Measurements from ENCODE around the gene GCAT. TPM values are rescaled to one million over a fixed set of nuclear protein-coding genes. Genes with fewer than 3 reads are reported as not detected.

The GCAT gene
- total and polyA plus RNA-seq, 9 of the 15 experiments (the other 6 are each of a cell fraction or from before 2014, with no cell fraction given): 1.9 to 69.9 (median 26.4) TPM

GRCh38 chr22:37774728-37775127, 33.0 kb upstream of the GCAT start:
- H3K4me2 ChIP-seq (ENCODE audit: insufficient read depth, low read length): no peak overlapping the region
- H3K79me2 ChIP-seq (ENCODE audit: control insufficient read depth, insufficient read depth, low read length): no peaks in the 10 kb centered on the region
- H3K9me3 ChIP-seq (replicated peaks; ENCODE audit: control insufficient read depth, insufficient read depth, low read depth, low read length): no peaks in the 10 kb centered on the region
- no peaks in the 10 kb centered on the region for H3K36me3 ChIP-seq (ENCODE audit: control insufficient read depth, insufficient read depth, low read length)
- TF ChIP-seq XRCC3 (IDR thresholded peaks at IDR 0.05) (no peak), ESRRA (IDR thresholded peaks at IDR 0.05; ENCODE audit: borderline replicate concordance, low read depth) (peak; percentile 78), BCOR (IDR thresholded peaks at IDR 0.05) (peak; percentile 31; the same call in 1 of the 2 replicates), RBM25 (IDR thresholded peaks at IDR 0.05; ENCODE audit: low read depth, low read length, severe bottlenecking) (peak; percentile 63)
- 65% methylated on average over 3 of the region's 3 CpGs for WGBS (ENCODE audit: insufficient coverage, low coverage, missing lambda C conversion rate)
- H3K4me1 ChIP-seq (replicated peaks in 1 of 2; ENCODE audit: control insufficient read depth in 2 of 2, insufficient read depth in 2 of 2, low read length in 2 of 2): peaks cover 5 to 7% of the 10 kb centered on the region in 2 experiments; a peak in 3 of 5 replicates
- H3K9ac ChIP-seq (ENCODE audit: insufficient read depth in 1 of 2, low read depth in 2 of 2, low read length in 2 of 2): no peak overlapping the region
- in situ Hi-C loops (cut with MboI): no loop called here
- intact Hi-C loops (cut with micrococcal nuclease): no loop called here
- no peak overlapping the region for H3K4me3 ChIP-seq
- no TSS peak for BruUV-seq (replicated peaks)
- FAIRE-seq: no peak
- POLR2A ChIA-PET: no interaction called here
- H2AFZ ChIP-seq (ENCODE audit: low read depth, low read length): no peak overlapping the region
- no peak overlapping the region for H3K27ac ChIP-seq (ENCODE audit: extremely low read depth, low read depth, low read length)
- no peaks in the 10 kb centered on the region for H3K9me1 ChIP-seq (ENCODE audit: control insufficient read depth, insufficient read depth, low read length)
- DNase-seq (ENCODE audit: extremely low read depth in 1 of 4, low spot score in 3 of 4): no peak
- ATAC-seq: no peak
- H3K27me3 ChIP-seq (ENCODE audit: control insufficient read depth in 2 of 2, insufficient read depth in 2 of 2, low read length in 2 of 2): no peaks in the 10 kb centered on the region
- H4K20me1 ChIP-seq (replicated peaks; ENCODE audit: control insufficient read depth, insufficient read depth, low read length): no peaks in the 10 kb centered on the region
- CTCF ChIA-PET (ENCODE audit: low intra/inter-chr PET ratio): no interaction called here

GRCh38 chr22:37775785-37776638, 31.7 kb upstream of the GCAT start:
- no peaks in the 10 kb centered on the region for H3K79me2 ChIP-seq (ENCODE audit: control insufficient read depth, insufficient read depth, low read length)
- H4K20me1 ChIP-seq (replicated peaks; ENCODE audit: control insufficient read depth, insufficient read depth, low read length): no peaks in the 10 kb centered on the region
- no peaks in the 10 kb centered on the region for H3K9me3 ChIP-seq (replicated peaks; ENCODE audit: control insufficient read depth, insufficient read depth, low read depth, low read length)
- no peaks in the 10 kb centered on the region for H3K27me3 ChIP-seq (ENCODE audit: control insufficient read depth in 2 of 2, insufficient read depth in 2 of 2, low read length in 2 of 2)
- ChIA-PET POLR2A (interaction anchor here (0.6 to 1.0 kb wide), 3 partner anchors 12 to 117 kb away, joined by 3 read pairs; no protein-coding TSS in a partner anchor), CTCF (ENCODE audit: low intra/inter-chr PET ratio) (no interaction called here)
- 0 out of 4 replicates have a peak overlapping the region, but pooled peaks of 1 of the 2 experiments have one; percentile 17 for H3K9ac ChIP-seq (ENCODE audit: insufficient read depth in 1 of 2, low read depth in 2 of 2, low read length in 2 of 2)
- BruUV-seq (replicated peaks): no TSS peak
- 68% methylated on average over 10 of the region's 17 CpGs for WGBS (ENCODE audit: insufficient coverage, low coverage, missing lambda C conversion rate)
- H3K9me1 ChIP-seq (ENCODE audit: control insufficient read depth, insufficient read depth, low read length): no peaks in the 10 kb centered on the region
- H3K27ac ChIP-seq (ENCODE audit: extremely low read depth, low read depth, low read length): no peak overlapping the region
- ATAC-seq (no peak), DNase-seq (ENCODE audit: extremely low read depth in 1 of 4, low spot score in 3 of 4) (no peak), FAIRE-seq (no peak)
- H3K4me1 ChIP-seq (replicated peaks in 1 of 2; ENCODE audit: control insufficient read depth in 2 of 2, insufficient read depth in 2 of 2, low read length in 2 of 2): peaks cover 5 to 7% of the 10 kb centered on the region in 2 experiments; a peak in 3 of 5 replicates
- in situ Hi-C loops (cut with MboI): no loop called here
- no peak overlapping the region for H2AFZ ChIP-seq (ENCODE audit: low read depth, low read length)
- H3K4me2 ChIP-seq (ENCODE audit: insufficient read depth, low read length): no peak overlapping the region
- intact Hi-C loops (cut with micrococcal nuclease): no loop called here
- no peak overlapping the region for H3K4me3 ChIP-seq
- H3K36me3 ChIP-seq (ENCODE audit: control insufficient read depth, insufficient read depth, low read length): no peaks in the 10 kb centered on the region
- TF ChIP-seq ATF7 (IDR thresholded peaks at IDR 0.05): no peak
- TF ChIP-seq SLC30A9 (CRISPR knock-in tag; IDR thresholded peaks at IDR 0.05): no peak
- no peak for TF ChIP-seq YY1 (IDR thresholded peaks at IDR 0.05; ENCODE audit: borderline replicate concordance in 1 of 3, control insufficient read depth in 1 of 3, extremely low read depth in 1 of 3, insufficient read depth in 3 of 3, insufficient read length in 1 of 3, insufficient replicate concordance in 2 of 3, low read depth in 1 of 3, low read length in 2 of 3)
- no peak for TF ChIP-seq ZNF589 (CRISPR knock-in tag; IDR thresholded peaks at IDR 0.05; ENCODE audit: low read depth)
- TF ChIP-seq RERE (CRISPR knock-in tag; IDR thresholded peaks at IDR 0.05; ENCODE audit: borderline replicate concordance): no peak
